ENCODE results near the gene PCDH12. TPM values are rescaled to one million over a fixed set of nuclear protein-coding genes. Genes with fewer than 3 reads are reported as not detected.

PCDH12 gene
- total and polyA plus RNA-seq, 2 donors (not counting 3 experiments of a cell fraction or from before 2014, with no cell fraction given) = 6.2 to 20.4 TPM

- Histone ChIP-seq H3K27me3 (ENCODE audit: control insufficient read depth in 2 of 2, insufficient read depth in 2 of 2, low read length in 2 of 2) (peaks cover 9 to 13% of the 10 kb centered on the region in 2 experiments), H3K9ac (replicated peaks; ENCODE audit: extremely low read depth, insufficient read depth, low read length) (no peak overlapping the region), H3K4me1 (ENCODE audit: control insufficient read depth, extremely low read depth, insufficient read depth, low read length) (peaks cover 3% of the 10 kb centered on the region), H3K36me3 (ENCODE audit: control insufficient read depth in 2 of 2, extremely low read depth in 1 of 2, insufficient read depth in 2 of 2, low read length in 2 of 2) (no peaks in the 10 kb centered on the region), H4K20me1 (replicated peaks; ENCODE audit: control insufficient read depth, extremely low read depth, insufficient read depth, low read length) (no peaks in the 10 kb centered on the region), H2AFZ (ENCODE audit: low read depth, low read length) (no peak overlapping the region), H3K9me3 (replicated peaks; ENCODE audit: control insufficient read depth, insufficient read depth, low read length) (no peaks in the 10 kb centered on the region), H3K4me2 (ENCODE audit: insufficient read depth, low read length) (no peak overlapping the region), H3K27ac (ENCODE audit: insufficient read depth, low read depth, low read length) (no peak overlapping the region), H3K4me3 (replicated peaks in 1 of 3; ENCODE audit: insufficient read depth in 1 of 3, low read depth in 1 of 3, low read length in 3 of 3) (no peak overlapping the region), H3K9me1 (replicated peaks; ENCODE audit: control insufficient read depth, extremely low read depth, insufficient read depth, low read length) (no peaks in the 10 kb centered on the region), H3K79me2 (ENCODE audit: control insufficient read depth, insufficient read depth, low read length) (no peaks in the 10 kb centered on the region)
- intact Hi-C loops (cut with micrococcal nuclease) (no loop called here), dilution Hi-C loops (cut with MboI; ENCODE audit: extremely low pct_ligation_motif_present, low sequenced_read_pairs) (no loop called here)
- FAIRE-seq = no peak
- DNase-seq (ENCODE audit: low read depth, low spot score) = no peak
- CTCF ChIA-PET = interaction anchor here (0.7 to 5.1 kb wide), 4 partner anchors 27 to 225 kb away, joined by 4 to 26 read pairs (median 12); partner anchors contain the start of gene PCDH1
- TF ChIP-seq POLR2A (IDR thresholded peaks at IDR 0.05; ENCODE audit: low read depth, low read length) (no peak), FOS (IDR thresholded peaks at IDR 0.05; ENCODE audit: borderline replicate concordance, insufficient read depth, low read length) (no peak), MAX (IDR thresholded peaks at IDR 0.05; ENCODE audit: insufficient read depth, insufficient read length) (no peak), CTCF (IDR thresholded peaks at IDR 0.05; ENCODE audit: extremely low read depth in 1 of 2, insufficient read depth in 1 of 2, low read depth in 1 of 2, low read length in 2 of 2) (no peak), EZH2 (IDR thresholded peaks at IDR 0.05; ENCODE audit: borderline replicate concordance, low read depth, low read length, severe bottlenecking) (no peak), MYC (IDR thresholded peaks at IDR 0.05; ENCODE audit: low read depth, low read length) (no peak), JUN (IDR thresholded peaks at IDR 0.05; ENCODE audit: borderline replicate concordance, insufficient read depth, insufficient read length, low read depth) (no peak), POLR2AphosphoS5 (IDR thresholded peaks at IDR 0.05; ENCODE audit: insufficient read depth, low read depth, low read length) (no peak), GATA2 (IDR thresholded peaks at IDR 0.05; ENCODE audit: insufficient read depth, insufficient read length, low read depth, low read length) (no peak)
- POLR2A ChIA-PET = no interaction called here
- no TSS peak for BruUV-seq (replicated peaks)
Measured at GRCh38 chr5:141917760-141918159, 40.2 kb downstream of the PCDH12 start.
